ENCODE measurements around the gene FBLN1.

The FBLN1 gene

GRCh38 chr22:45534339-45535192 lies 31.9 kb downstream of the FBLN1 start (continued):
- TF ChIP-seq, protein P1, sequence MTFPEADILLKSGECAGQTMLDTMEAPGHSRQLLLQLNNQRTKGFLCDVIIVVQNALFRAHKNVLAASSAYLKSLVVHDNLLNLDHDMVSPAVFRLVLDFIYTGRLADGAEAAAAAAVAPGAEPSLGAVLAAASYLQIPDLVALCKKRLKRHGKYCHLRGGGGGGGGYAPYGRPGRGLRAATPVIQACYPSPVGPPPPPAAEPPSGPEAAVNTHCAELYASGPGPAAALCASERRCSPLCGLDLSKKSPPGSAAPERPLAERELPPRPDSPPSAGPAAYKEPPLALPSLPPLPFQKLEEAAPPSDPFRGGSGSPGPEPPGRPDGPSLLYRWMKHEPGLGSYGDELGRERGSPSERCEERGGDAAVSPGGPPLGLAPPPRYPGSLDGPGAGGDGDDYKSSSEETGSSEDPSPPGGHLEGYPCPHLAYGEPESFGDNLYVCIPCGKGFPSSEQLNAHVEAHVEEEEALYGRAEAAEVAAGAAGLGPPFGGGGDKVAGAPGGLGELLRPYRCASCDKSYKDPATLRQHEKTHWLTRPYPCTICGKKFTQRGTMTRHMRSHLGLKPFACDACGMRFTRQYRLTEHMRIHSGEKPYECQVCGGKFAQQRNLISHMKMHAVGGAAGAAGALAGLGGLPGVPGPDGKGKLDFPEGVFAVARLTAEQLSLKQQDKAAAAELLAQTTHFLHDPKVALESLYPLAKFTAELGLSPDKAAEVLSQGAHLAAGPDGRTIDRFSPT (tag by site-specific recombination; IDR thresholded peaks at IDR 0.05) = no peak
- TF ChIP-seq ZFP3 (tag by site-specific recombination; IDR thresholded peaks at IDR 0.05; ENCODE audit: low read depth) = no peak
- no peak for TF ChIP-seq PRDM1 (tag by site-specific recombination; IDR thresholded peaks at IDR 0.05)
- no peak for TF ChIP-seq ZNF785 (tag by site-specific recombination; IDR thresholded peaks at IDR 0.05)
- no peak for TF ChIP-seq ZNF354C (tag by site-specific recombination; IDR thresholded peaks at IDR 0.05; ENCODE audit: borderline replicate concordance, low read depth)
- TF ChIP-seq, protein P2, sequence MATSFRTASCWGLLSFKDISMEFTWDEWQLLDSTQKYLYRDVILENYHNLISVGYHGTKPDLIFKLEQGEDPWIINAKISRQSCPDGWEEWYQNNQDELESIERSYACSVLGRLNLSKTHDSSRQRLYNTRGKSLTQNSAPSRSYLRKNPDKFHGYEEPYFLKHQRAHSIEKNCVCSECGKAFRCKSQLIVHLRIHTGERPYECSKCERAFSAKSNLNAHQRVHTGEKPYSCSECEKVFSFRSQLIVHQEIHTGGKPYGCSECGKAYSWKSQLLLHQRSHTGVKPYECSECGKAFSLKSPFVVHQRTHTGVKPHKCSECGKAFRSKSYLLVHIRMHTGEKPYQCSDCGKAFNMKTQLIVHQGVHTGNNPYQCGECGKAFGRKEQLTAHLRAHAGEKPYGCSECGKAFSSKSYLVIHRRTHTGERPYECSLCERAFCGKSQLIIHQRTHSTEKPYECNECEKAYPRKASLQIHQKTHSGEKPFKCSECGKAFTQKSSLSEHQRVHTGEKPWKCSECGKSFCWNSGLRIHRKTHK (tag by site-specific recombination; IDR thresholded peaks at IDR 0.05) = no peak
- TF ChIP-seq ZBTB11 (tag by site-specific recombination; conservative IDR thresholded peaks at IDR 0.05; ENCODE audit: low read depth) = no peak
- TF ChIP-seq PRDM6 (tag by site-specific recombination; IDR thresholded peaks at IDR 0.05) = peak; percentile 65
- TF ChIP-seq ZNF394 (tag by site-specific recombination; IDR thresholded peaks at IDR 0.05; ENCODE audit: borderline replicate concordance) = no peak
- no peak for TF ChIP-seq ZNF548 (tag by site-specific recombination; IDR thresholded peaks at IDR 0.05)
- no peak for TF ChIP-seq SP3 (tag by site-specific recombination; IDR thresholded peaks at IDR 0.05)
- TF ChIP-seq ZBTB20 (tag by site-specific recombination; IDR thresholded peaks at IDR 0.05) = 0 out of 2 replicates have a peak, but pooled peaks have one; percentile 19
- TF ChIP-seq, protein P3, sequence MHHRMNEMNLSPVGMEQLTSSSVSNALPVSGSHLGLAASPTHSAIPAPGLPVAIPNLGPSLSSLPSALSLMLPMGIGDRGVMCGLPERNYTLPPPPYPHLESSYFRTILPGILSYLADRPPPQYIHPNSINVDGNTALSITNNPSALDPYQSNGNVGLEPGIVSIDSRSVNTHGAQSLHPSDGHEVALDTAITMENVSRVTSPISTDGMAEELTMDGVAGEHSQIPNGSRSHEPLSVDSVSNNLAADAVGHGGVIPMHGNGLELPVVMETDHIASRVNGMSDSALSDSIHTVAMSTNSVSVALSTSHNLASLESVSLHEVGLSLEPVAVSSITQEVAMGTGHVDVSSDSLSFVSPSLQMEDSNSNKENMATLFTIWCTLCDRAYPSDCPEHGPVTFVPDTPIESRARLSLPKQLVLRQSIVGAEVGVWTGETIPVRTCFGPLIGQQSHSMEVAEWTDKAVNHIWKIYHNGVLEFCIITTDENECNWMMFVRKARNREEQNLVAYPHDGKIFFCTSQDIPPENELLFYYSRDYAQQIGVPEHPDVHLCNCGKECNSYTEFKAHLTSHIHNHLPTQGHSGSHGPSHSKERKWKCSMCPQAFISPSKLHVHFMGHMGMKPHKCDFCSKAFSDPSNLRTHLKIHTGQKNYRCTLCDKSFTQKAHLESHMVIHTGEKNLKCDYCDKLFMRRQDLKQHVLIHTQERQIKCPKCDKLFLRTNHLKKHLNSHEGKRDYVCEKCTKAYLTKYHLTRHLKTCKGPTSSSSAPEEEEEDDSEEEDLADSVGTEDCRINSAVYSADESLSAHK (tag by site-specific recombination; IDR thresholded peaks at IDR 0.05) = peak; percentile 34; the same call in 1 of the 2 replicates
- TF ChIP-seq MZF1 (tag by site-specific recombination; IDR thresholded peaks at IDR 0.05; ENCODE audit: borderline replicate concordance) = no peak; the same call in 1 of the 2 replicates
- no peak for TF ChIP-seq ZBTB48 (tag by site-specific recombination; IDR thresholded peaks at IDR 0.05)
- TF ChIP-seq FEZF1 (tag by site-specific recombination; IDR thresholded peaks at IDR 0.05) = peak; percentile 97
- peak; percentile 82 for TF ChIP-seq SP7 (tag by site-specific recombination; IDR thresholded peaks at IDR 0.05)
- TF ChIP-seq KLF17 (tag by site-specific recombination; IDR thresholded peaks at IDR 0.05) = 0 out of 2 replicates have a peak, but pooled peaks have one; percentile 28
- no peak for TF ChIP-seq ZSCAN5A (tag by site-specific recombination; IDR thresholded peaks at IDR 0.05)
- no peak for TF ChIP-seq SETDB1 (IDR thresholded peaks at IDR 0.05; ENCODE audit: insufficient read length, low read length)
- TF ChIP-seq ZNF585B (tag by site-specific recombination; IDR thresholded peaks at IDR 0.05) = no peak
- no peak for TF ChIP-seq SCRT2 (tag by site-specific recombination; IDR thresholded peaks at IDR 0.05)
- TF ChIP-seq EGR2 (tag by site-specific recombination; IDR thresholded peaks at IDR 0.05; ENCODE audit: low read depth) = no peak
- no peak for TF ChIP-seq ZNF76 (tag by site-specific recombination; IDR thresholded peaks at IDR 0.05; ENCODE audit: borderline replicate concordance, low read depth)

Measured in HEK293 (cell line).